Measurements from ENCODE around the gene TTC7B.
"Not testable (repeated sequence)": the region's sequence is repeated elsewhere in the genome, so short reads cannot be mapped to it uniquely, and the experiment has no call there.

The TTC7B gene

DNA sequence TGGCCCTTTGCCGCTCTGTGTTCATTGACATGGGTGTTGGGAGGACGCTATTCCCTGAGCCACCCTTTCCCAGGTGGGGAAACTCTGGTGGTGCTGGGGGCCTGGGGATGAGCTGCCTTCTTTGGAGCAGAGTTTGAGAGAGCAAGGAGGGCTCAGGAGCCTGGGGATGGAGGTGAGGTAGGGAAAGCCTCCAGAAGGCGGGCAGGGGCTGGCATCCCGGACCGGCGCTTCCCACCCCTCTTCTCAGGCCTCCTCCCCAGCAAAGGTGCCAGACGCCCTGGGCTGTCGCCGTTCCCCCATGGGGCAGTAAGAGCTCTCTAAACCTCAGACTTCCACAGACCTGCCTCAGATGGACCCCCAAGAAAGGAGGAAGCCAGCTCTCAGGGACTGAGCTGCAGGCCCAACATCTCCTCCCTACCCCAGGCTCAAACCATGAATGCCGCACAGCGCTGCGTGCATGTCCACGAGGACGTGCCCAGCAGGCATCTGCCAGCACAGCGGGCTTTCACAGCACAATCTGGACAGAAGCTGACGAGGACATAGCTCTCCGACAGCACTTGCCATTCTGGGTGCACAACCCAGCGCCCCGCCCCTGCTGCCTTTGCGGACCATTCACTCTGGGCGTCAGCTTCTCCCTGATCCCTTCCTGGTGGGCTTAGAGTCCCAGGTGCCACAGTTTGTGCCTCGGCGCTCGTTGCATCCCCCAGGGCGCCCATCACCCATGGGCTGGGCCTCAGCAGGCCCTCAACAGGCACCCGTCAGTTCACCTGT lies 14.9 kb upstream of the TTC7B start:
- DNase-seq (ENCODE audit: low spot score), result no peak

DNA sequence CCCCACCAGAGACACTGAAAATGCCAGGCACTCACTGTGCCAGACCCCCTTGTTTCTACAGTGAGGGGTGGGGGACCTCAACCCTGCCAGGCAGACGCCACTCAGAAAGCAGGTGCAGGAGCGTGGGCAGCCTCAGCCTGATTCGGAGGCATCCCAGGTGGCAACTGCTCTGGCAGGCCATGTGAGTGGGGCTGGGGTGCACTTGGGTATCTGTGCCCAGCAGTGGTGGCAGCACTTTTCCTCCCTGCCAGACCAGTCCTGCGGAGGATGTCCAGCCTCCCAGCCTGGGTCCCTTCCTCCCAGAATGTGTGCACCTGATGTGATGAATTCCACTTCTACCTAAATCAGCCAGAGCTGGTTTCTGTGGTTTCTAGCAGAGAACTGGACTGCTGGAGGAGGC lies 13.4 kb upstream of the TTC7B start:
- DNase-seq (ENCODE audit: low spot score), result no peak

DNA sequence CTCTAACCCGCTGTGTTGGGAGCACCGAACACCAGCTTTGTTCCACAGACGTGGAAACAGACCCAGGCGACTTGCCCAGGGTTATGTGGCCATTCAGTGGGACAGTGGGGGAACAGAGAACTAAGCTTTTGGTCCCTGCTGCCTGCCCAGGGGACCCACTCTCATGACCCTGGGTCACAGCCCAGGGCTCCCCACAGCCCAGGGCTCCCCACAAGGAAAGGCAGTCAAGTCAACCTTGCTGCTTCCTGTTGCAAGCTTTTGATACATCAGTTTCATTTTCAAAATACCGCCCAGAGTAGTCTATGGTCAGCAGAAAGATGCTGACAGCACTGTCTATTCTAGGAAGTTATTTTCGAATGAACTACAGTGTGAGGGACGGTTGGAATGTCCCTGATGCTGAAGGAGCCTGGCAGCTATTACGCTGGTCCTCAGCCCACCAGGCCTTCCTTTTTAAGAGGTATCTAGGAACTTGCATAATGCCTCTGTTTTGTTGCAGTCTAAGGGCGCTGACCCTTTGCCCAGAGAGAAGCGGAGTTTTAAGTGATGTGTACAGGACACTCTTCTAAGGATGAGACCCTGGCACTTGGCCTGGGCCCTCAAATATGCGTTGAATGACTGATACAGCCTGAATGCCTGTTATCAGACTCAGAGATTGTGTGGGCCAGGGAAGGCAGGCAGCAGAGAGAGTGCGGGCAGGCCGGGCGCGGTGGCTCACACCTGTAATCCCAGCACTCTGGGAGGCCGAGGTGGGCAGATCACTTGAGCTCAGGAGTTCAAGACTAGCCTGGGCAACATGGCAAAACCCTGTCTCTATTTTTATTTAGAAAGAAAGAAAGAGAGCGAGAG lies 12.6 kb upstream of the TTC7B start:
- DNase-seq (ENCODE audit: low spot score), result no peak

DNA sequence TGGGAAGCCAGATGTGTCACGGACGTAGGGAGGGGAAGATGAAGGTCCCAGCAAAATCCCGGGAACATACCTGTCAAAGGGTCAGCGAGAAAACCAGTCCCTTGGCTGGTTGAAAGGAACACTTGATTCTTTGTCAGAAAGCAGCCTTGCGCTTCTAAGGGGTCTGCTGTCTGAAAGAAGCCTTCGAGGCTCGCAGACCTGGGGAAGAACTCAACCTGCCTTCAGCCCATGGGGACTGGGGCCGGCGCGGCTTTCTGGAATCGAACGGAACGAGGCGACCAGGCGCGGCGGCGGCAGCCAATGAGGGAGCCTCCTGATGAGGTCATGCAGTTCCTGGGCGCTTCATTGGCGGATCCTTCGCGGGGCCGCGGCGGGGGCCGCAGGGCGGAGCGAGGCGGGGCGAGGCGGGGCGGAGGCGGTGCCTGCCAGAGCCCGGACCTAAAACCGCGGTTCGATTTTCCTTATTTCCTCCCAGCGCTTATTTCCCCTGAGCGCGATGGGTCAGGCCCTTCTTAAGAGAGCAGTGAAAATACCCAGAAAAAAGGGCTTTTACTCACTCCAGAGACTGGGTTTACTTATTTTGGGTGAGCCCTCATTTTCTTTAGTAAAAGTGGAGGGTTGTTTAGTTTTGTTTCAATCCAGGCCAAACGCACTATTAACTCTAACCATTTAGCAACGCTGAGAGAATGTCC lies 11.8 kb upstream of the TTC7B start:
- DNase-seq (ENCODE audit: low spot score), result peak; percentile 89

DNA sequence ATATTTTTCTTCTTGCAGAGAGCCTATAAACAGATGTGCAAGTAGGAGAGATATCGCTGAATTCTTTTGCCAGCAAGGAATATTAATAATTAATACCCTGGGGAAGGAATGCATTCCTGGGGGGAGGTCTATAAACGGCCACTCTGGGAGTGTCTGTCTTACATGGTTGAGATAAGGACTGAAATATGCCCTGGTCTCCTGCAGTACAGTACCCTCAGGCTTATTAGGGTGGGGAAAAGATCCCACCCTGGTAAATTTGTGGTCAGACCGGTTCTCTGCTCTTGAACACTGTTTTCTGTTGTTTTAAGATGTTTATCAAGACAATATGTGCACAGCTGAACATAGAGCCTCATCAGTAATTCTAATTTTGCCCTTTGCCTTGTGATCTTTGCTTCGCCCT lies 7.3 kb upstream of the TTC7B start:
- DNase-seq (ENCODE audit: low spot score), result not testable (repeated sequence)

DNA sequence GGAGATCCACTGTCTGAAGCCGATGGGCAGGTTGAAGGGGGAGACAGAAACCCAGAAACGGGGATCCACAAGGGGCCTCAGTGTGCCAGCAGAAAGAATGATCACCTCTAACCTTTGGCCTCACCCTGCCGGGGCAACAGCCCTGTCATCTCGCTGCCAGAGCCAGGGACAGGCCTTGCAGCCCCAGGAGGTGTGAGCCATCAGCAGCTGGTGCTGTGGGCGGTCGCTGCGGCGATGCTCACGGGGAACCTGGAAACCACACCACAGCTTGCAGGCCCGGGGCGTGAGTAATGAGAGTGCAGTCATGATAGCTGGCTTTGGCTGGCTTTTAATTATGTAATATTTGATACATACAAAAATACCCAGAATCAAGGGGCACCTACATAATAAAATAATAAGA lies 4.7 kb upstream of the TTC7B start:
- no peak for DNase-seq (ENCODE audit: low spot score)

DNA sequence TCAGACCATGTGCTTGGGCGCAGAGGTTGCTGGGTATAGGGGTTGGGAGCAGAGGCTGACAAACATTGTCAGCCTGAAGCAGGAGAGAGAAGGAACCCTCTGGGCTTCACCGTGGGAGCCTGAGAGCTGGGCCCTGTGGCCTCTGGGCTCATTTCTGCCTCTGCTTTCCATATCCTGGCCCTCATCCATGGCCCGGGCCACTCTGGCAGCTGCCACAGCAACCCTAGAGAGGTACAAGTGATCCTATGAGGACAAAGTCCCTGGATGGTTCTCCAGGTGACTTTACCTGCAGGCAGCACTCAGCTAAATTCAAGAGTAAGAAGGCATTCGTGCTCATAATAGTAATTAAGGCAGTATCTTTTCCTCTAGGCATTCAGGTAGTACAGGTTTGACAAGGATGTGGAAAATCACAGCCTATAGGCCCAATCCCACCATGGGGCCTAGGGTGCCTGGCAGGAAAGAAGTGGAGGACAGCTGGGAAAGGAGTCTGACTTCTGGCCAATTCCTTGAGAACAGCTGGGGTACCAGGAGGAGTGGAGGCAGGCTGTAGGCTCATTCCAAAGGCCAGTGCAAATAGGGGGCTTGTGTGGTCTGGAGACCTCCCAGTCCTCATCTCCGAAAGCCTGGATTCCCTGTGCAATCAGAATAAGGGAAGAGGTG lies 3.6 kb upstream of the TTC7B start:
- DNase-seq (ENCODE audit: low spot score), result no peak

DNA sequence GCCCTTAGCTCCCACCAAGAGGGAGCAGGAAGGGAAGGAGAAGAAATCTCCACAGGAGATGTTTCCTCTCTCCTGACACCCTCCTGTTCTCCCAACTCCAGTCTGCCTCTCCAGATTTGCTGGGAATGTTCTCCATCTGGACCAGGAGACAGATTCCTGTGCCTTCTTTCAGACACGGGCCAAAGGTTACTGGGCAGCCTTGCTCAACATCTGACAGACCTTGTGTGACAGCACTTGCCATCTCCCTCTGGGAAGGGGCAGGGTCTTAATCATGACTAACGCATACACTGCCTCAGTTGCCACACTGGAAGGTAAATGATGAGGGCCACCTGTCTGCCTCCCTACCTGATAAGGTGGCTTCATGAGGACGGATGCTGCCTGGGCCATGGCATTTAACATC lies 2.5 kb upstream of the TTC7B start:
- DNase-seq (ENCODE audit: low spot score), result no peak

DNA sequence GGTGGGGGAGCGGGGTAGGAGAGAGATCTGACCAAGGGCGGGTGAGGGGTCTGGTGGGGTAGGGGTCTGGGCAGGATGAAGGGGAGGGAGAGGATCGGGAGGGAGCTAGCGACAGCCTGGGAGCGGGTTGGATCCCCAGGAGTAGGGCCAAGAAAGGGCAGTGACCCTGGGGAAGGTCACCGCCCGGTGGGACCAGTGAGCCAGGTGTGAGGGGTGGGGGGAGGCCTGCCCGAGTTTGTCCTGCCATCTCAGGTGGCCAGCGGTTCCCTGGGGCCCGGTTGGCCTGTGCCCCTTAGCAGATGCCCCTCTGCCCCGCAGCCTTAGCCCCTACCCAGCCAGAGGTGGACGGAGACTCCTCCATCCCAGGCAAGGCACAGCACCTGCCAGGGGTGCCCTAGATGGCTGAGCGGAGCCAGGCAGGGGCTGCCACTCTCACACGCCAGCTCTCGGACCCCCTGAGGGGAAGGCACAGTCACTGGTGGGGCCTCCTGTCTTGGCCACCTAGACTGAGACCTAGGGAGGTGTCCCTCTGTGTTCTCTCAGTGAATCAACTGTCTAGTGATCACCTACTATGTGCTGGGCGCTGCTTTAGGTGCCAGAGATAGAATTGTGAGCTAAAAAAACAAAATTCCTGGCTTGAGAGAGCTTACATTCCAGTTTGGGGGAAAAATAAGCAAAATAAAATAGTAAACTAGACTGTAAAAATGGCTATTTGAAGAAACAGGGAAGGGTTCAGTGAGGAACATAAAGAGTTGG lies 629 bp upstream of the TTC7B start:
- DNase-seq (ENCODE audit: low spot score), result no peak

DNA sequence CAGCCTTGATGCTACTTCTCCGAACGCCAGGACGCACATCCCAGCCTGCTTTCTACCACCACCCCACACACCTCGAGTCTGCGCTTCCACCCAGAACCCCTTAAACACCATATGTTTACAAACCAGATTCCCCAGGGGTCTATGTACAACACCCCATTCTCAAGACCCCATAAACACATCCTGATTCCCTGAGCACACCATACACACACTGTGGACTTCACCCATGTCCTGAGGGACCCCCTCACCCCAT lies 733 bp downstream of the TTC7B start:
- no peak for DNase-seq (ENCODE audit: low spot score)

DNA sequence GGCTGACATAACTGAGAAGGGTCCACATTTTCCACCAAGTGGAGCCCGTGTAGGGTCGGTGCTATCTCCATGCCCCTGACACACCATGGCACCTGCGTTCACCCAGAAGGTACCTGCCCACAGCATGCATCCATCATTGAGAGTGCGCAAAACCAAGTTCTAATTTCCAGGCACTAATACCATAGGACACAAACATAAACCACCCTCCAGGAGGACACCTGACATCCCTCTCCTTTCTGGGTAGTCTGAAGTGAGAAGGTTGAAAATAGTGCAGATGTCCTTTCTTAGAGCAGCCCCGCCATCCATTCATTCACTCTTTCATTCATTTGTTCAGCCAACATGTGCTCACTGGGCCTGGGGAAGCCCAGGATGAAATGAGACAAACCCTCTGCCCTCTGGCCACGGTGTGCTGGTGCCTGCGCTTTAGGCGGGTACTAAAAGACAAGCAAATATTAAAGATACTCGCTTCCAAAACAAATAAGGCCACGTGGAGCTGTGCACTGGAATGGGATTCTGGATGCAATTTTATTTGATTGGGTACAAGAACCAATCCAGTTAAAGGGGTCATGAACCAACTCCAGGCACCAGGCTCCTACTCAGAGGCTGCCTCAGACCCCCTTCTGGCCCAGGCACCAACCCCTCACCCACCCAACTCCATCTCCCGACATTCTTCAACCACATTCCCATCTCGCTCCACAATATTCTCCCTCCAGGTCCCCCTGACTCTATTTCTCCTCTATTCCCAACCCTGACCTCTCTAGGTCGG lies 1.2 kb downstream of the TTC7B start:
- DNase-seq (ENCODE audit: low spot score), result no peak

DNA sequence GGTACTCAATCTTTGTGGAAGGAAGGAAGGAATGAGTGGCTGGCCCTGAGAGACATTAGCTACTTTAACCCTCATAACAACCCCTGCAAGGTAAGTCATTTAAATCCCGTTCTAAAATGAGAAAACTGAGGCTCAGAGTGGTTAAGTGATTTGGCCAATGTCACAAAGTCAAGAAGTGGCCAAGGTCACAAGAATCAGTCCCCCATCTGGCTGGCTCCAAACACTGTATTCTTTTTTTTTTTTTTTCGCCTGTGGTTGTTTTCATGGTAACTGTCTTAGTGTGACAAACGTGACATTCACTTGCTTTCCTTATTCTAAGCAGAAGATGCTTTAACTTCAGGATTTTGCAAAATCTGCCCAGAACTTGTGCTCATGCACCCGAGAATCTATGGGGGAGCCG lies 2.8 kb downstream of the TTC7B start:
- no peak for DNase-seq (ENCODE audit: low spot score)

DNA sequence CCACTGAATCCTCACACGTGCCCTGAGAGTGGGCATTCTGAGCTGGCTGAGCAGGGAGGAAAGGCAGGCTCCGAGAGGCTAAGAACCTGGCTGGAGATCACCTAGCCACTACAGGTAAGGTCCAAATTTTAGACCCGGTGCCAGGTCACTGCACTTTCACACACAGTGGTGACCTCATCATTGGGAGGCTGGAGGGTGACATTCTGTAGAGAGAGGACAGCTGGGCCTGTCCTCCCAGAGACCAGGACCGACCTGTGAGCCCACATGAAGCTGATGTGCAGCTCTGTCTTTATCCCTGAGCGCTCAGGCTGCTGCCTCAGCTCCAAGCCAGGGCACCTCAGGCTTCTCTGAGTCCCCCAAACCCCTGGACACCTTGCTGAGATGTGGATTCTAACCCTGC lies 4.1 kb downstream of the TTC7B start:
- DNase-seq (ENCODE audit: low spot score), result no peak

DNA sequence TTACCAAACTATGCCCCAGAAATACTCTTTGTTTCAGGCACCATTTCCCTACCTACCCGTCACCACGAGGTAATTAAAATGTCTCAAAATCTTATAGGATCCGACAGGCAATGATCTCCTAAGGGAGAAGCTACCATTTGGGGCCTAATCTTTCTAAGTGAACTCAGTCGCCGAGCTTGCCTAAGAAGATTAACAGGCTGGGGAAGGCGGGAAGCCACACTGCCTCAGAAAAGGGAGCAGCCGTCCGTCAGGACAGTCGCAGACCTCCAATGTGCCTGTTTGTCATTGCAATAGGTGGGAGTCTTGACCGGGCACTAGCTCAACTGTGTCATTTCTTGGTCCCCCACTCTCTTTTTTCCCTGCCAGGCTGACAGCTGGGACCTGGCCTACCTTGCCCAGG lies 4.6 kb downstream of the TTC7B start:
- no peak for DNase-seq (ENCODE audit: low spot score)

DNA sequence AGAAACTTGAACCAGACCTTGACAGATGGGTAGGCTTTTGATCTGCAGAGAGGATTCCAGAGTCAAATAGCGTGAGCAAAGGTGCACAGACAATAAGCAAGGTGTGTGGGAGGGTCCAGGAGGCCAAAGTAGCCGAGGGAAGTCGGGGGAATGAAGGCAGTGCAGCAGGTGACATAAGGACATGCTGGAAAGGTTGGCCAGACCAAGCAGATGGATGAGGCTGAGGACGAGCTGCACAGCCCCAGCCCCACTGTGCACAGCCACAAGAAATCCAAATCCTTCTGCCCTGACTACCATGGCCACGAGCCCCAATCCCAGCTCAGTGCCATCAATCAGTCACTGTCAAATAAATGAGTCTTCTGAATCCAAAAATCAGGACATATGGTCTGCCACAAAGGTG lies 5.4 kb downstream of the TTC7B start:
- no peak for DNase-seq (ENCODE audit: low spot score)

DNA sequence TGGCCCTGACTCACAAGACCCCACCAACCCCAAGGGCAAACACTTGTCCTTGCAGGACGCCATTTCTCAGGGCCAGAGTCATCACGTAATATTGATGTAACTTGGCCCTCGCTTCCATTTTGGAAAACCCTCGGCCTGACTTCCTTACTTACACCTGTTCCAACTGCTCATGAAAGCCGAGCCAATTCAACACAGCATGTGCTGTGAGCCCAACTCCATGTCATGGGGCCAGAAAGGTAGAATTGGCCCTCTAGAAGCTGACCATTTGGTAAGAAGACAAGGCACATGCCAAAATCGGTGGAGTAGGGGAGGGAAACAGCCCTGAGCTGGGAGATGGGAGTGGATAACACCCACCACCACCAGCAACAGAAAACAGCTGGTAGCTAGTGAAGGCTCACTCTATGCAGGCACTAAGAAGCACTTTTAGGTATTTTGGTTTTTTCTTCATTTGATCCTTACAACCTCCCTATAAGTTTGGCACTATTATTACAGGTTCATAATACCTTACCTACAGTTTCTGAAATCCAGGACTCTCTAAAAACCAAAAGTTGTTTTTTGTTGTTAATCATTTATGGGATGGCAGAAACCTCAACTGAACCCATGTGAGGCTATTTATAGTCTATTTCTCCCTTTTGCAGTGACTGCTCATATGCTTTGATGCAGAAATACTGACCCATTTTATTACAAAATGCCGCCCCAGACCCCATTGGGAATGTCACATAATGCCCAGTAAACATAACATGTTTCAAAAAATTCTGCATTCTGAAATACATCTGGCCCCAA lies 6.5 kb downstream of the TTC7B start:
- no peak for DNase-seq (ENCODE audit: low spot score)

DNA sequence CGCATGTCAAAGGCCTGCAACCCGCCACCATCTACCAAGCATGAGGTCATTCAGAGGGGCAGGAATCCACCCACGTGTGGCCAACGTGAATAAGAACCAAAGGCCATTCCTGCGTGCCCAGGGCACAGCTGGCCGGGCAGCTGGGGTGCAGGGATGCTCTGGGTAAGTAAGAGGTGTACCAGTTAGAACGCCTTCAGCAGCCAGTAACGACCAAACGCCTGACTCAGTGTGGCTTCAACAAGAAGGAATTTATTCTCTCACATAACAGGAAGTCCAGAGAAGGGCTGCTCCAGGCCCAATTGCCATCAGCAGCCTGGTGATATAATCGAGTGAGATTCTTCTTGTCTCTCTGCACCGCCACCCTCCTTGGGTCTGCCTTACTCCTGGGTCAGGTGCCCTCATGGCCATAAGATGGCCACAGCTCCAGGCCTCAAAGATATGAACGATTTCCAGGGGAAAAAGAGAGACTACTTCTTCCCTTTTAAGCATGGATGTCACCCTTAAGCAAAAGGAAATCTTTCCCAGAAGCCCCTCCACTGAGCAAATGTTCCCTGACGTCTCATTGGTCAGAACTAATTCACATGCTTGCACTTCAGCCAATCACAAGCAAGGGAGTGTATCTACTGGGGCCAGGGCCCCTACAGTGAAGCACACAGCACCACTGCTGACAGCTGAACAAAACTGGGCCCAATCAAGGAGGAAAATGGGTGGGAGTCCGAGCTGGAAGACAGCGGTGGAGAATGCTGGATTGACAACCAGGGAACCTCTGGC lies 7.3 kb downstream of the TTC7B start:
- DNase-seq (ENCODE audit: low spot score), result no peak

DNA sequence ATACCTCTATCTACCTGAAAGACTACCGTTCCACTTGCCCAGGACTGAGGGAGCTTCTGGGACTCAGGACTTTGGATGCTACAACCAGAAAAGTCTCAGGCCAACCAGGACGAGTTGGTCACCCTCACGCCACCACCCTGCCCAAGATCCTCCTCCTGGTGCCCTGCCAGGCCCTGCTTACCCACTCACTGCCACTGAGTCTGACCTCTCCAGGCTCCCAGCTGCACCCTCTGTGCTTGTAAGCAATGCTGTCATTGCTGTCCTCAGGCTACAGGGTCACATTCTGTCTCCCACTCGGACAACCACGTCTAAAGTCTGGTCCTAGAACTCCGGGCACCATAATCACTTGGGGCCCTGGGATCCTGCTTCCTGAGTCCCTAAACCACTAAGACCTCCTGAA lies 9.2 kb downstream of the TTC7B start:
- no peak for DNase-seq (ENCODE audit: low spot score)

DNA sequence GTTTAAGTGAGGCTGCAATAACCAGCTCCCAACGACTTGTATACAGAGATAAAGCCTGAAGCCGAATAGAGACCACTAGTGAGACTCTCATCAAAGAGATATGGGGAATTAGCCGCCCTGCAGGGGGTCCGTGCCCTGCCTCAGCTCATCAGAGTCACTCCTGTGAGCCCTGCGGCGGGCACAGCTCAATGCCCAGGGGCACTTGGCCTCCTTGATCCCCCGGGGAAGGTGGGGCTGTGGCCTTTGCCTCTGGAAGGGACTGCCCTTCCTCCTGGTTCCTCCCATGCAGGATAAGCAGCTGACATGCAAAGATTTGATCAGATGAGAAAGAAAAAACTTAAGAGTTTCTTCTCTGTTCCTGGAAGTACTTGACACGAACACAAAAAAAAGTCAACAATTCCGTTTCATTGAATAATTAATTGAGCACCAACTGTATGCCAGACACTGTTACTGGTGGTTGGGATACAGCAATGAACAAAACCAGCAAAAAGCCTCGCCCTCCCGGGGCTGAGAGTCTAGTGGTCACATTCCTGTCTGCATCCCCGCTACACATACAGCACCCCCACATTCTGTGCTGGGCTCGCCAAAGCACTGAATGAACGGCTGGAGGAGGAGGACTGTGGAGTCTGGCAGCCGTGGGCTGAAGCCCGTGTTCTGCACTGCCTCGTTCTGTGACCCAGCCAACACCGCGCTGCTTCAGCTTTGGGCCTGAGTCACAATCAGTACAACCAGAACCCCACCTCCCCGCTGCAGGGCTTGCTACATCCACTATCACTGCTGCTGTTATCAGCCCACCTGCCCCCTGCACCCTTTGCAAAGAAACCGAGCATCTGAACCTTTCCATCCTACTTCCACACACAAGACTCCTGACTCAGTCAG lies 10.3 kb downstream of the TTC7B start:
- DNase-seq (ENCODE audit: low spot score), result no peak
